HG03064 (cell line): ENCODE results near the gene ZXDC.

Experiments used
- ATAC-seq: cut with Tn5 transposase; IDR thresholded peaks from one replicate; pipeline ENCODE4 v1.9.1; 2021; ENCODE audit warnings: low read depth; ENCODE audit not compliant: unreplicated experiment

Gene ZXDC

DNA sequence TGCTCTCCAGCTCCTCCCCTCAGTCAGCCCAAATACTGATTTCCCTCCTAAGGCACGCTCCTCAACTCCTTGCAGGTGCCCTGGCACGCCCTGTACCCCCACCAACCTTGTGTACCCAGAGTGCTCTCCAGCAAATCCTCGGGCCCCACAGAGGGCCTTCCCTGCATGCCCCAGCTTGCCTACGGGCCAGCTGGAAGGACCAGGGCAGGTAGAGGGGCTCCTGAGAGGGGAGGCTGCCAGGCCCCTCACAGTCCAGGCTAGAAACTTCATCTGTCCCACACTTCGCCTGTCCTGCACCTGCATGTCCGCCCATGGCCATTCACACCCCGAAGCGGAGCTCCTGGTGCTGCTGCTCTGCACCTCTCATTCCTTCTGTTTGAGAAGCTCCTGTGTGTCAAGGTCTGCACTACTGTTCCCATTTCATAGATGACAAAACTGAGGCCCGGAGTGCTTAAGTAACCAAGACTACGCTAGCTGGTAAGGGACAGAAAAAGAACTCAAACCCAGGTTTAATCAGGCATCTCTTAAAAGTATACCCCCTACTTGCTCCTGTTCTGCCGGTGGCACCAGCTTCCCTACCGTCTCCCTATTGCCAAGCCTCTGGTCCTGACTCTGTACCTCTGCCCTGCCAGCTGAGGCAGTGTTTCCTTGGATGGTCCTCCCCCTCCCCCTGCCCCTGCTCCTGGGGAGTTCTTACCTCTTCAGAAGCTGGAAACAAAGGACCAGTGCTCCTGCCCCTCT is 35.6 kb downstream of the ZXDC start:
- ATAC-seq, result no peak

DNA sequence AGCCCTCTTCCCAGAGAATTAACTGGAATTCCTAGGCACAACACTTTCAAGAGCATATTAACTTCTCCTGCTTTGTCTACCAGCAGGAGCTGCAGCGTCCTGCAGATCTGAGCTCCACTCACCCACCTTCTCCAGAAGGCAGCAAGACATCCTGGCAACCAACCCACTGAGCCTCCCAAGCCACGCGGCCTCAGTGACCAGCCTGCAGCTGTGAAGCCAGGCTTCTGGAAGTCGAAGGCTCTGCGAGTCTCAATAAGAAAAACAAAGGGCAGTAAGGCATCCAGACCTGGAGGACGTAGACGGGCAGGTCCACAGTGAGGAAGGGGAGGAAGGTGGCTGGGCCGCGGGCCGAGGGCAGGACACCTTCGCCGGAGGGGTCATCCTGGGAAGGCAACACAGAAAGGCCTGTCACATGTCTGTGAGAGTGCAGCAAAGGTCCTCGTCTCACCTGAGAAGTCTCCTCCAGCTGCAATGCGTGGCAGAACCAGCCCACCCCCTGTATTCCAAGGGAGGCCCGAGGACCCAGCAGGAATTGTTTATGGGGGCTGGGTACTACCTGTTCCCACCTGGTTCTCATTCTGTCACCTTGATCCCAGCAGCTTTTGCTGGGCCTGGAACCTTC is 36.2 kb downstream of the ZXDC start:
- ATAC-seq, result no peak

GRCh38 chr3:126438746-126439145 is 36.9 kb downstream of the ZXDC start:
- ATAC-seq, result no peak

DNA sequence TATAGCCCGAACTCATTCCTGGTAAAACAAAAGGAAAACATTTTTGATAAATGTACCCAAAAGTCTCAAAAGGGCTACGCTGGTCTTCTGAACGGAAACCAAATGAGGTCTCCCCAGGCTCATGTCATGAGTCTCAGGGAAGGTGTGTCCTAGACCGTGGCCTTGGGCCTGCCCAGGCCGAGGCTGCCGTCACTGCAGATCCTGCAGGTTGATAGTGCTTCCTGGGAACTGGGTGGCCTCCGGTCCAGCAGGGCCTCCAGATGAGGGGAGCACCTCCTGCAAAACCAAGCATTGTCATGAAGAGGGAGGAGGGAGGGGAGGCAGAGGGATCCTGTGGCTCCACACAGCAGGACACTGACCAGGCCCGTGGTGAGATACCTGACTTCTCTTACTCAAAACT is 37.5 kb downstream of the ZXDC start:
- no peak for ATAC-seq

DNA sequence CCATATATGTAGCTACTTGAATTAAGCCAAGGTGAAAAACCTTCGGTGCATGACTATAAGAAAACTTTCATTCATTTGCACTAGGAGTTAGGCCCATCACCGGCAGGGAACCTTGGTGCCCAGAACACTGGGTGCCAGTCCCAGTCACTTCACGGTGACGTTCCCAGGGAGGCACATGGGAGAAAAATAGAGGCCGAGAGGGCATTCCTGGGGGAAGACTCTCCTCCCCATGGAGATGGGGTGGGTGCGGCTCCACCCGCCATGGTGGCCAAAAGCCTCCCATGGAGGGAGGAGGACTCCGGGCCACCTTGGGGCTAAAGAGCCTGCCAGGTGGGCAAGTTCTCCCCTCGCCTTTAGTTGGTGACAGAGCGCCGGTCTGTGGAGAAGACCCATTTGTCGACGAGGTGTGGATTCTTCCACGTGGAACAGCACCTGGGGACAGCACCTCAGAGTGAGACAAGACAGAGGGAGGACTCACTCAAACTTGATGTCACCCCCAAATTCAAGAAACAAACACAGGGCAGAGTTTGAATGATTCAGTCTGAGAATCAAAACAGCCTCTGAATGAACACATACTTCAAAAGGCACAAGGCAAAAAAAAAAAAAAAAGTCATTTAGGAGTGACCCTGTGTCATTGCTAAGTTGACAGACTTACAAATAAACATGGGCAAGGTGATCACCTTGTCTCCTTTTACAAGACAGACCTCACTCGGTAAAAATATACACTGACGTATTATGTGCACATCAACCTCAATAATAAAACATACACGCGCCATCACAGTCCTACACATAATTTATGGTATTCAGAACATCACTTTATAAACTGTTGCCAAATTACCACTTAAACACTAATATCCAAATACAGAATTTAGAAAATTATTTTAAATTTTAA is 38.6 kb downstream of the ZXDC start:
- ATAC-seq, result no peak

GRCh38 chr3:126435456-126436315 is 40.0 kb downstream of the ZXDC start:
- ATAC-seq, result no peak

GRCh38 chr3:126434931-126435411 is 40.7 kb downstream of the ZXDC start:
- ATAC-seq, result no peak

DNA sequence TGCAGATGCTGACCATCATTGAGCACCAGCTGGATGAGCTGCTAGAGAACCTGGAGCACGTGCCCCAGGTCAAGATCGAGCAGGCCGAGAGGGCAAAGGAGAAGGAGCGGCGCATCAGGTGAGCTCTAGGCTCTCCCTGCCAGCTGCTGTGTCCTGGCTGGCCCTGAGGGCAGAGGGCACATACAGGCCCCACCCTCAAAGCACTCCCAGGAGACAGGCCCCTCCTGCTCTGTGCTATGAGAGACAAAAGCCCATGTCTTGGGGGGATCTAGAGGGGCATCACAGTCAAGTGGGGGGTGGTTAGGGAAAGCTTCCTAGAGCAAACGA is 41.5 kb downstream of the ZXDC start:
- no peak for ATAC-seq

- ATAC-seq, result no peak
Measured at GRCh38 chr3:126433496-126434263, 42.0 kb downstream of the ZXDC start.

DNA sequence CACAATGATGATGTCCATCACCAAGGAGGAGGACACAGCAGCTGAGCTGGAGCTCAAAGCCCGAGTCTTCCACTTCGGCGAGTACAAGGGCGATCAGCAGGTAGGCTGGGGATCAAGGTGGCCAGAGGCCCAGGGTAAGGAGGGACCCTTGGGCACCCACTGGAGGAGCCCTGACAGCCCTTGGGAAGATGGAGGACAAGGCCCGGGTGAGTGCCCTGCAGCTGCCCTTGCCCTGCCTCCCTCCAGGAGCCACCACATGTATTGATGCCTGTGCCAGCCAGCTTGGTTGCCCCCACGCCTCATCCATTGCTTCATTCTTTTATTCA is 42.6 kb downstream of the ZXDC start:
- ATAC-seq, result no peak

- ATAC-seq, result no peak
Measured at GRCh38 chr3:126432361-126433104, 43.2 kb downstream of the ZXDC start.

GRCh38 chr3:126431103-126431534 is 44.6 kb downstream of the ZXDC start:
- ATAC-seq, result no peak

DNA sequence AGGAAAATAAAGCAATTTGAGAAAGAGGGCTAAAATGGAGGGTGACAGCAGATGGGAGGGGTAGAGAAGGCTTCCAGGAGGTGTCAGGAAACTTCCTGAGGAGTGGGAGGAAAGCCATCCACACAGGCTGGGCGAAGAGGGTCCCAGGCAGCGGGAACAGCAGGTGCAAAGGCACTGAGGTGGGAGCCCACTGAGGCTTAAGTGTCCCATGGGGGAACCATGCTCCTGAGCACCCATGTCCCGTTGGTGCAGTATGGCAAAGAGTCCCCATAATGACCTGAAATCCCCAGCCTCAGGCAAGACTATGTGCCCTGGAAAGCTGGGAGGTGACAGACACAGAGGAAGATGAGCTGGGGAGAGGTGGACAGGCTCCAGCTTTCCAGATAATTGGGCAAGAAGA is 50.9 kb downstream of the ZXDC start:
- ATAC-seq, result no peak

GRCh38 chr3:126424039-126424717 is 51.5 kb downstream of the ZXDC start:
- ATAC-seq, result no peak

DNA sequence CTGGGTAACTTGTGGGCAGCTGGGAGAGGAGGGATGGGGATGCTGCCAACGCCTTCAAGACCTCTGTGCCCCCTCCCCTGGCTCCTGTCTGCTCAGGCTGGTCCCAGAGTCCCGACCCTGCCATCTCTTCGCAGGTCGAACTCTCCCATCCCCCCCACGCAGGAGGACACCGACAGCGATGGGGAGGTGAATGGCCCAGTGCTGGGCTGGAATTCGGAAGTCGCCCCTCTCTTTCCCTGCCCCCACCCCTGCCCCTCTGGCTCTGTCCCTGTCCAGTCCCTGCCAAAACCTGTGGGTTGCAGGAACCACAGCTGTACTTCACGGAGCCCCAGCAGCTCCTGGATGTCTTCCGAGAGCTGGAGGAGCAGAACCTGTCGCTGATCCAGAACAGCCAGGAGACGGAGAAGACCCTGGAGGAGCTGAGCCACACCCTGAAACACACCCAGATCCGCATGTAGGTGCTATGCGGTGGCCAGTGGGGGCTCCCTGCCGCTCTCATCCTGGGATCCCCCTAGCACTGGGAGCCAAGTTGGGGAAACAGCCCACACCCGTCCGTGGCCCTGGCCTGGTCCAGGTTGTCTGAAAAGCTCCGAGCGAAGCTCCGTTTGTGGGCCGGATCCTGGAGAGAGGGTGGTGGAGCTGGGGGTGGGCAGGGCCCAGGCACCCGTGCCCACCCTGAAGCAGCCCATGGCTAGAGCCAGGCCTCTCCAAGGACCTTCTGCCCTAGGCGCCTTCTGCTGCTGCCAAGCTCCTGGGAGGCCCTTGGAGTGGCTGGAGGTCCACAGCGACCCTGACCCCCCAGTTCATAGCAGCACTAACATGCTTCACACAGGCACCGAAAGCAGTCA is 52.3 kb downstream of the ZXDC start:
- no peak for ATAC-seq

- no peak for ATAC-seq
Measured at GRCh38 chr3:126422571-126423091, 53.1 kb downstream of the ZXDC start.

GRCh38 chr3:126422121-126422520 is 53.6 kb downstream of the ZXDC start:
- no peak for ATAC-seq
